NB4 (cell line): ENCODE measurements around the gene PIEZO2.
"Not testable (repeated sequence)": the region's sequence is repeated elsewhere in the genome, so short reads cannot be mapped to it uniquely, and the experiment has no call there.

Experiments
- CTCF ChIP-seq: IDR thresholded peaks from one replicate; pipeline ENCODE4 v1.5.1; 2012; ENCODE audit warnings: low read depth, low read length
- MAX ChIP-seq: IDR thresholded peaks from 2 replicates; pipeline ENCODE4 v1.6.1; 2011; ENCODE audit warnings: low read depth, low read length
- MYC ChIP-seq: IDR thresholded peaks from 2 replicates; pipeline ENCODE4 v1.6.1; 2011; ENCODE audit warnings: low read depth, low read length
- POLR2A ChIP-seq: IDR thresholded peaks from 2 replicates; pipeline ENCODE4 v1.6.1; 2011; ENCODE audit warnings: mild to moderate bottlenecking; ENCODE audit not compliant: insufficient read length; ENCODE audit errors: extremely low read depth

- TF ChIP-seq CTCF, POLR2A, MAX, MYC: not testable (repeated sequence)
Measured at GRCh38 chr18:10920309-10920708, 229.1 kb downstream of the PIEZO2 start.
